Activated CD4-positive, alpha-beta T cell treated with anti-CD3 and anti-CD28 coated beads, Interleukin-2, amount 50 U/mL, for 16 hours (primary cell): ENCODE measurements around the gene NYAP2.

Experiments
- DNase-seq: peaks from one replicate; pipeline ENCODE4 v3.0.0-alpha.2; 2020

NYAP2 gene

DNA sequence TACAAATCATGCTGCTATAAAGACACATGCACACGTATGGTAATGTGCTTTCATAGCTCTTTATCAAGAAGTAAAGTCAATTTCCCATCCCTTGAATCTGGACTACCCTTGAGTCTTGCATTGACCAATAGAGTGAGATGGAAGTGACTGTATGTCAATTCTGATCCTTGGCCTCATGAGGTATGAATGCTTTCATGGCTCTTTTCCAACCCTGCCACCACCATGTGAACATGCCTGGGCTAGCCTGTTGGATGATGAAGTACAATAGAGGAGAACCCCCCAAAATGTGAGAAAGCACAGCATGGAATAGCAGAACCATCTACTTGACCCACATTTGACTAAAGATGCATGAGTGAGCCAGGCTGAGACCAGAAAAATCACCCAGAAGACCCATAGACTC is 237.0 kb downstream of the NYAP2 start:
- DNase-seq, result no peak

DNA sequence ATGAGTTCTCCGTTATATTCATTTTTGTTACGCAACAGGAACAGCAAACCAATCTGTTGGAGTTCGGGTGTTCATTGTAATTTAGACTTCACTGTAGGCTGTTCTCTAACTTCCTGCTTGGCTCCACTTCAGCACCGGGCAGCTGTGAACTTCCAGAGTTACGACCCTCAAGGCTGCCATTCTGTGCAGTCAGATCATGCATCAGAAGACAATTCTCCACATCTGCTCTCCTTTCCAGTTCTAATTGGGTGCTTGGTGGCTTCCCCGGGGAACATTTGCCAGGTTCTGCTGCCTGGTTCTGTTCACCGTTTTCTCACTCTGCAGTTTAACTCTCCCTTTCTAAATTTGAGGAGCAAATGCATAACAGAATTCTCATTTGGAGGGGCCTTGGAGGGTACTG is 237.7 kb downstream of the NYAP2 start:
- no peak for DNase-seq

DNA sequence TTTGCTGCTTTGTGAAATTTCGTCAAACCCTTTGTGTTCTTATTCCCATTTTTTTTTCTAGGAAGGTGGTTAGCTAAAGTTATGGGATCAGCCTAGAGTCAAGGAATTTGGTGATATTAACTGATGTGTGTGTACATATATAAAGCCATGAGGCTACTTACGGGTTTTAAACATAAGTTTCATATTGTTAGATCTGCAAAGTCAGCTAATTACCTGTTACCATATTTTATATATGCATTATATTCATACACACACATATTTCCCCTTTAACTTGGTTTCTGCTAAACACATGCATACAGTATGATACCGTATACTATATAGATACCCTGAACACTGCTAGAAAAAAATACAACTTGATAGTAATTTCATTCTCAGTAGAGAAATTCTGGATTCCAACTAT is 241.0 kb downstream of the NYAP2 start:
- no peak for DNase-seq

DNA sequence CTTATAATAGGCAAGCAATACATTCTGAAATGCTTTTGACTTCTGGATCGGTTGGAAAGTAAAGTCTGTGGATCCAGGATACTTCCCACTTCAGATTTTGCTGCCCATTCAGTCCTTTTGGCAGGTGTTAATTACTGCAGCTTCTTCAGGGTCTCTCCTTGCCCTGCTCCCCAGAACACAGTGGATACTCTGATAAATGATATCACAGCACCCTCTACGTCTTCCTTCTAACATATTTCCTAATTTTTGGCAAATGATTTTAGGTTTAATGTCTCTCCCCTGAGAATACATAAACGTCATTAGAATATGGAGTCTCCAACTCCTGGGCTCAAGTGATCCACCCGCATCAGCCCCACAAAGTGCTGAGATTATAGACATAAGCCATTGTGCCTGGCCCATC is 249.8 kb downstream of the NYAP2 start:
- no peak for DNase-seq

DNA sequence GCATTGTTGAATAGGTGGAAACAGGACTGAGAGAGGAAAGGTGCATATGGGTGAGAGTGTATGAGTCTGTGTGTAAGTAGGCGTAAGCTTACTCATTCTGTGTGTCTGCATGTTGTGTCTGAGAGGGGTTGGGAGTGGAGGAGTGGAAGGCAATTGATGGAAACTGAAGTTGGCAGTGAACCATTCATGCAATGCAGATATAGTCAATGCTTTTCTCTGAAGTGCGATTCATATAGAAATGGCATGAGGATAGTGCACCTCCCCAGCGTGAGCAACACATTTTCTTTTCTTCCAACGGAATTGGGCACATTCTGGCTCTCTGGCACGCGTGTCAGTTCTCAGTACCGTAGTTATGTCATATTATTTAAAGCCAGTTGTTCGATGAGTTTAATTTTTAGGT is 250.5 kb downstream of the NYAP2 start:
- no peak for DNase-seq

DNA sequence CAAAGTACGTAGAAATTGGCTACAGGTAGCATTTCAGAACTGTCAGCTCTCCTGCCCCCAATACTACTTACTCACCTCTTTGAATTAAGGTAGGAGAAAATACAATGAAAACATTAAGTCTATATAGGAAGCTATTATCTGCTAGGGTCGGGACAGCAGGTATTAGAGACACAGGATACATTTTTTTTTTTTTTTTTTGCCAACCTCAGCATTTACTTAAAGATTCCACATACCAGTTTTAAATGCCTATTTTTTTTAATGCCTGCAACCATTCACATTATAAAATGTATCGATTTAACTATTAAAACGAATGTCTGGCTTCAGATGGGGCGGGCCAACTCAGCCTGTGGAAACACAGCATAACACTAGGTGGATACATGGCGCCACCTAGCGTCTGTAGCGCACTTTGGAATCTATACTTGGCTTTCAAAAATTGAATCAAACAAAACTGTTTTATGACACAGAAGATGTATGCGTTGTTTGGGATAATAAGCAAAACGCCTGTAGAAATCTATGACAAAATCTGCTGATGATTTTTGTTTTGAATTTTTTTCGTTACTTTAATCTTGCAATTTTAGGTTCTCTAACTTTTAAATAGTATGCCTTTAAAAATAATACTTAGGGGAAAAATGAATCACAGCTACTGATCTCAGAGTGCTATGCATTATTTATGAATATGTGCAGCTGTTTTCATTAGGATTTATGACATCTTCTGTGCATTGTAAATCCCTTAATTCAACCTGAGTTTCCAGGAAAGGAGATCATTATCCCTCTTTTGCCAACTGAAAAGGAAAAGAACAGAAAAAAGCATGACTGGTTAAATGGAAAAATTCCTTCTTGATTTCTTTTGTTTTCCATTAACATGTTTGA is 261.0 kb downstream of the NYAP2 start:
- DNase-seq, result peak; percentile 70

DNA sequence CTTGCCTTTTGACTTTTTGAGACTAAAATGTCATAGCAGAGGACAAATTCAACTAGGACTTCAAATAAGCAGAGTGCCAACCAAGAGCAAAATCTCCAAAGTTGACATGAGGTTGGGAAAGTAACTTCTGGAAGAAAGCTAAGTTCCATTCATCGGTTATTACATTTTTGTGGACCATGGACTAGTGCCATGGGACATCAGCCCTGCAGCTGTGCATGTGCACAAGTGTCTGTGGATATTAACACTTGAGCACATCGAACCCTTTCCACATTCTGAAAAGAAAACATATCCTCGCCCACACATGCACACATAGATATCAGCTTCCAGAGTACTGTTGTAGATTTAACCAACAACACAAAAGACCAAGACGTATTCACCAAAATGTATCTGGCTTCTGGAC is 262.6 kb downstream of the NYAP2 start:
- no peak for DNase-seq

DNA sequence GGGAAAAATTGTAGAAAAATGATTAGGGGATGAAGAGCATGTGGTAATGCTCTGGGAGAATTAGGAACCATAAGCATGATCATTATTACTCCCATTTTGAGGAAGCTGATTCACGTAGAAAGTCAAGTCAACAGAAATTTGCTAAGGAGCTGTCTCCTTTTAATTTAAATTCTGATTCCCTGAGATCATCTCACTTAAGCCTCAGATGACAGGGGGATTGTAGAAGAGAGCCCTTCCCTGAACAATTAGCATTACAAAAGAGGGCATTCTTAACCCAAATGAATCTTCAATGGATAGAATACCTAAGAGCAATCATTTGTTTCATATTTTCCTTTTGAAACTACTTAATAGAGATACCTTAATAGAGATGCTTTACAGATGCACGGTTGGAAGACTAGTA is 267.9 kb downstream of the NYAP2 start:
- no peak for DNase-seq

DNA sequence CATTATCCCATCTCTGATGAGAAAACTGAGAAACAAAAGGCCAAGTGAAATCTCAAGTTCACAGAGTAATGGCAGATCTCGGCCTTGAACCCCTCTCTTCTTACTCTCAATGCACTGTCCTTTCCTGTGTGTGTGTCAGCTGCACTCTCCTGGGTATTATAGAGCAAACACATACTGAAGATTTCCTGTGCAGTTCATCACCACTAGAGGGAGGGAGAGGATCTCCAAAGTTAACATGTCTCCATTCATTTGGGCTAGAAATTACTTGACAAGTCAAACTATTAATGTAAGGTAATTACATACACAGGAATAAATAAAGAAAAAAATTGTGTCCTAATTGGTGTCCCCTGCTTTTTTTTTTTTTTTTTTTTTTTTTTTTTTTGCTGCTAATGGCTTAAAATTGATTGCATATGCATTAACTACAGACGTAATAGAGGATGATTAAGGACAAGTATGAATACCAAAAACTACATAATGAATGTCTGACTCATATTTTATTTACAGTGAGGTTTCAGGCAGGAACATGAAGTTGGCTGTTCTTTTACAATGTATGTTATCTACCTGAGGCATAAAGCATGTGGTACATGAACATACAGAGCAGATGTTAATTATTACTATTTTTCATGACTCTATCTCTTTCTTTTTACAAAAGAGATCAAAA is 269.2 kb downstream of the NYAP2 start:
- DNase-seq, result peak; percentile 46

DNA sequence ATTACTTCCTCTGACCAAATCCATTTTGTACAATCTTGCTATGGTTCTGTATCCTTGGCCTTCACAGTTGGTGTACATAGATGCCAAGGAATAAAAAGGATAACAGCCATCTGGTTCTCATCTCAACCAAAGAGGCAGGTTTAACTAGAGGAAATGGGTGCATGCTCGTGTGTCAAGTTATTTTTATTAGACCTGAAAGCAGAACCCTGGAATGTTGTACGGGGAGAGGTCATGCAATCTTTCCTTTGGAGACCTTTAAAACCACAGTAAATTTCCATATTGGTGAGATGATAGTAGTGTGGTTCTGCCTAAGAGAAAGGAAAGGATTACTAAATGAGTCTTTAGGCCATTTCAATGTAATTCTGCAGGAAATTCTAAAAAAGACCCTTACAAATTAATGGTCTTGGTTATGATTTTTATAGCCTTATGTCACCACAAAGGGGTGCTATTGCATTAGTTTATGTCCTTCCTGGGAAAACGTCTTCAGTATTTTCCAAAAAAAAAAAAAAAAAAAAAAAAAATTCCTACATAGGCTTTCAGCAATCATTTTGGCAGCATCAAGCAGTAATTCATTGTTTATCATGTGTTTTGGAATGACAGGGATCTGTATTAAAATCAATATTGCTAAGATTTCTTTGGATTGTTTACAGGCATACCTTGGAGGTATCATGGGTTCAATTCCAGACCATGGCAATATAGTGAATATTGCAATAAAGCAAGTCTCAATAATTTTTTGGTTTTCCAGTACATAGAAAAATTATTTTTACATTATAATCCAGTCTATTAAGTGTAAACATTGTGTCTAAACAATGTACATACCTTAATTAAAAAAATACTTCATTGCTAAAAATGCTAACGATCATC is 270.8 kb downstream of the NYAP2 start:
- no peak for DNase-seq

DNA sequence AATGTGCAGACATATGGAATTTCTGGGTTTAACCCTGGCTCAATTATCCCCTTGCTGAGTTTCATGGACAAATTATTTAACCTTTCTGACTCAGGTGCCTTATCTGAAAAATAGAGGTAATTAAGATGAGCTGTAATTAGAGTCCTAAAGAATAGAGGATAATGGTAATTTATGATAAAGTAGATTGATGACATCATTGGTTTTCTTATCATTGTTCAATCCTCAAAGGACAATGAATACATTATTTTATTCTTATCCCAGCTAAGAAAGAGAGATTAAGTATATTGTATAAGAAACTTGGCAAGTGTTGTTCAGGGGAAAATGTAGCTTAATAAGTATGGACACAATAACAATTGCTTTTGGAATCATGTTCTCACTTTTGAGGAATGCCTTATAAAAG is 279.3 kb downstream of the NYAP2 start:
- DNase-seq, result no peak

DNA sequence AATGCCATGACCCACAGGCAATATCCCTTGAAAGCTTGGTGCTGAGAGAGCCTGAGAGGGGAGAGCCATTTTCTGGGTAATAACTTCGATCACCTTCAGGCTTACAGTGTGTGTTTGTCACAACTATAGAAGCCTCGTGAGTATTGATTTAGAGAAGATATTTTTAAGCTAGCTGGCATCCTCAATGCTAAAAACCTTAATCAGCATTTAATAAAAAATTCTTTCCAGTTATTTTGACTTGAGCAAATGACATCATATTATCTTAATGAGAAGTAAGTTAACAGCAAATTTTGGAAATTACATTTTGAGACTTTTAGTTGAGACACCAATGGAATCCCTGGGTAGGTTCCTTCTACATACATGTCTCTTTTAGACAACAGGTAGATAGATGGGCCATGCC is 283.7 kb downstream of the NYAP2 start:
- no peak for DNase-seq

DNA sequence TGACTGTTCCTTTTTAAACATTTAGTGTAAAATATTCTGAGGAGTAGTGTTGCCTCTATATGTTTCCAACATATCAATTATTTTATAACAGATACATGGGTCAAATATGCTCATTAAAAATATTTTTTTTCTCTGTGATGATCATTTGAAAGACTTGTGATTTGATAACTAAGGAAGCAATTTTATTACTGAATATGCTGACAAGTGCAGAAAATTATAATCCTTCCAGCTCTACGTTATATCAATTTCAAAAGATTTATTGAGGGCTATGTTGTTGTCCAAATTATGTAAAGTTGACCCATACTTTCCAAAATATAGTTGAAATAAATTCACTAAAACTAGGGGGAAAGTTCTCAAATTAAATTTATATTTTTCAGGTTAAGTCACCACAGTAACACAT is 290.6 kb downstream of the NYAP2 start:
- DNase-seq, result no peak

DNA sequence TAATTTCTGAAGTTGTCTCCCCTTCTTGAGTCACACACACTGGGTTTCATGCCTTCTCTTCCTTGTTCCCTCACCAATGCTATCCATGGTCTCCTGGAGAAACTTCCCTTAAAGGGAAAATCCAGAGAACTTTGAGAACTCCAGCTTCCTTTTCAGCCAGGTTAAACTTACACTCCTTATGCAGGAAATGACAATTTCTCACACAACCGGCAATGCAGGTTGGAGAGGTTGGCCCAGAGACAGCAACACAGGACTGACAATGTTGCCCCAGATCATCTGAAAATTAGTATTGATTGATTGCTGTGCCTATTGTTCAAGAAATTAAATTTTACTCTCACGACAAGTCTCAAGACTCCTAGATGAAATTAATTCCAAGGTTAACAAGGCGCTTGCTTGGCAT is 292.2 kb downstream of the NYAP2 start:
- no peak for DNase-seq

DNA sequence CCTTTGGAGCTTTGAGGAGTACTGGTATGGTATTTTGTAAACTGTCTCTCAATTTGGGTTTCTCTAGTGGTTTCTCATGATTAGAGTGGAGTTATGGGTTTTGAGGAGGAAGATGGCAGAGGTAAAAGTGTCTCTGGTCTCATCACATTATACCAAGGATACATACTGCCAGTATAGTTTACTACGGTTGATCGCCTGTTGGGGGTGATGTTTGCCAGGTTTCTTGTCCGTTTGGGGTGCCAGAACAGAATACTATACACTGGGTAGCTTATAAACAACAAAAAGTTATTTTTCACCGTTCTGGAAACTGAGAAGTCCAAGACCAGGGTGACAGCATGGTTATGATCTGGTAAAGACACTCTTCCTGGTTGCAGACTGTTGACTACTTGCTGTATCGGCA is 293.7 kb downstream of the NYAP2 start:
- DNase-seq, result no peak

DNA sequence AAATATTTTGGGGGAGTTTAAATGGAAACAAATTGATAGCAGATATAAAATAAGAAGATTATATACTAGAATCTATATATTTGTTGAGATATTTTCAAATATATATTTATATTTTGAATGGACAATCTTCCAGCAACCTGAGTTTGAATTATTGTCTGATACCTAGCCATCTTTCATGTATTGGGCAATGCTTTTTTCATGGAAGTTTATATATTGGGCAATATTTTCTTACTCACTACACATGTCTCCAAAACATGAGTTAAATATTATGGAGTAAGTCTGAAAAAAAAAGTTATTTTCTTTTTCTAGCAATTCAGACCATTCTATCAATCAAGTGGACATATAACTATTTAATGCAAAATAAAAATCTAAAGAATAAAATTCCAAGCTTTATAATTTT is 295.2 kb downstream of the NYAP2 start:
- DNase-seq, result no peak

DNA sequence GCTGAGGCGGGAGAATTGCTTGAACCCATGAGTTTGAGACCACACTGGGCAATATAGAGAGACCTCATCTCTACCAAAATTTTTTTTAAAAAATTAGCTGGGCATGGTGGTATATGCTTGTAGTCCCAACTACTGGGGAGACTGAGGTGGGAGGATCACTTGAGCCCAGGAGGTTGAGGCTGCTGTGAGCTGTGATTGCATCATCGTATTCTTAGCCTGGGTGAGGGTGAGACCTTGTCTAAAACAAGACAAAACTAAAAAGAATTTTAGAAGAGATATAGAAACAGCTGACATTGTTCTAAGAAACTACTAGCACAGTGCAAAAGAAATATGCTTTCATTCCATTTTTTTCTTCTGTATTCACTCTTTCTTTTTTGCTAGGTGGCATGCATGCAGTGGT is 298.4 kb downstream of the NYAP2 start:
- no peak for DNase-seq
